ENCODE data around the gene SVBP.

Gene SVBP

GRCh38 chr1:42797414-42797813 lies 19.8 kb downstream of the SVBP start:
- no peak for TF ChIP-seq CTCF (conservative IDR thresholded peaks at IDR 0.05)

GRCh38 chr1:42793824-42794223 lies 23.4 kb downstream of the SVBP start:
- no peak for TF ChIP-seq CTCF (conservative IDR thresholded peaks at IDR 0.05)

More at GRCh38 chr1:42797414-42797813, 19.8 kb downstream of the SVBP start:
- H3K27ac ChIP-seq = no peak overlapping the region

GRCh38 chr1:42788021-42788420 lies 29.2 kb downstream of the SVBP start:
- no peak for TF ChIP-seq CTCF (conservative IDR thresholded peaks at IDR 0.05)
- H3K27ac ChIP-seq = no peak overlapping the region

More at GRCh38 chr1:42793824-42794223, 23.4 kb downstream of the SVBP start:
- no peak overlapping the region for H3K27ac ChIP-seq

GRCh38 chr1:42786097-42786496 lies 31.1 kb downstream of the SVBP start:
- no peak for TF ChIP-seq CTCF (conservative IDR thresholded peaks at IDR 0.05)
- H3K27ac ChIP-seq = no peak overlapping the region

- TF ChIP-seq CTCF (conservative IDR thresholded peaks at IDR 0.05) = no peak
- no peak within 1 kb of the TSS for H3K27ac ChIP-seq
These were observed 32.1 kb downstream of the SVBP start, which contains the start of gene TMEM269 for GRCh38 chr1:42784946-42785693. TMEM269 (plus strand) TSS chr1:42784991; CDS start chr1:42789894, 4,903 bp downstream.

- no peak for TF ChIP-seq CTCF (conservative IDR thresholded peaks at IDR 0.05)
- no peak overlapping the region for H3K27ac ChIP-seq
These were observed 32.7 kb downstream of the SVBP start for GRCh38 chr1:42784547-42784945.

- no peak overlapping the region for H3K27ac ChIP-seq
- no peak for TF ChIP-seq CTCF (conservative IDR thresholded peaks at IDR 0.05)
These were observed 34.1 kb downstream of the SVBP start for GRCh38 chr1:42783092-42783491.

All from VCaP (cell line).